HCT116 (cell line): Measurements from ENCODE around the gene GJD2.

Source experiments
- CTCF ChIP-seq, 3 experiments: fragments of 200-600 bp in 1 of 3; sonication (generic) in 1 of 3; IDR thresholded peaks in 2 of 3; conservative IDR thresholded peaks in 1 of 3; 2 replicates each; pipeline ENCODE4 v1.5.1; 2012 to 2017; ENCODE audit warnings: low read depth in 2 of 3, low read length in 2 of 3, antibody characterized with exemption in 1 of 3, borderline replicate concordance in 1 of 3, control low read depth in 1 of 3, mild to moderate bottlenecking in 1 of 3, mixed read lengths in 1 of 3, mixed run types in 1 of 3, moderate library complexity in 1 of 3; ENCODE audit not compliant: insufficient read depth in 1 of 3
- POLR2AphosphoS5 ChIP-seq: IDR thresholded peaks from 2 replicates; pipeline ENCODE4 v1.6.1; 2011; ENCODE audit warnings: mild to moderate bottlenecking, low read depth, low read length, moderate library complexity
- SRF ChIP-seq: IDR thresholded peaks from 2 replicates; pipeline ENCODE4 v1.6.1; 2012; ENCODE audit warnings: low read depth

GRCh38 chr15:34796847-34797435 lies 42.1 kb upstream of the GJD2 start:
- TF ChIP-seq POLR2AphosphoS5 (no peak), CTCF (IDR thresholded peaks at IDR 0.05 in 2 of 3, conservative IDR thresholded peaks at IDR 0.05 in 1 of 3; ENCODE audit: borderline replicate concordance in 1 of 3, insufficient read depth in 1 of 3, low read depth in 2 of 3, low read length in 2 of 3) (no peak), SRF (no peak)
